CD4-positive, alpha-beta T cell treated with Interleukin-17A for 4 hours (primary cell): ENCODE results near the gene KRTAP10-1.

Source experiments
- DNase-seq: peaks from one replicate; pipeline ENCODE4 v3.0.0-alpha.2; 2020; ENCODE audit warnings: mixed read lengths

Gene KRTAP10-1

GRCh38 chr21:44527156-44527982, 12.6 kb downstream of the KRTAP10-1 start:
- no peak for DNase-seq

GRCh38 chr21:44526096-44526997, 13.6 kb downstream of the KRTAP10-1 start:
- DNase-seq = no peak

GRCh38 chr21:44525391-44526095, 14.5 kb downstream of the KRTAP10-1 start:
- no peak for DNase-seq

GRCh38 chr21:44524414-44525371, 15.3 kb downstream of the KRTAP10-1 start:
- DNase-seq = no peak

- DNase-seq = no peak
These were observed 16.2 kb downstream of the KRTAP10-1 start for GRCh38 chr21:44523567-44524413.

GRCh38 chr21:44522753-44523204, 17.2 kb downstream of the KRTAP10-1 start:
- DNase-seq = no peak

- no peak for DNase-seq
These were observed 17.9 kb downstream of the KRTAP10-1 start for GRCh38 chr21:44521928-44522752.

- DNase-seq = no peak
These were observed 18.6 kb downstream of the KRTAP10-1 start for GRCh38 chr21:44521301-44521927.

GRCh38 chr21:44520326-44521300, 19.4 kb downstream of the KRTAP10-1 start:
- DNase-seq = no peak

GRCh38 chr21:44519346-44520325, 20.4 kb downstream of the KRTAP10-1 start:
- DNase-seq = no peak

- no peak for DNase-seq
These were observed 21.3 kb downstream of the KRTAP10-1 start for GRCh38 chr21:44518686-44519085.

- no peak for DNase-seq
These were observed 22.7 kb downstream of the KRTAP10-1 start for GRCh38 chr21:44517175-44517899.

- DNase-seq = no peak
These were observed 23.2 kb downstream of the KRTAP10-1 start for GRCh38 chr21:44516828-44517174.

- DNase-seq = no peak
These were observed 23.7 kb downstream of the KRTAP10-1 start for GRCh38 chr21:44516342-44516741.

- DNase-seq = no peak
These were observed 24.4 kb downstream of the KRTAP10-1 start for GRCh38 chr21:44515359-44516165.
